ENCODE measurements around the gene DYNC2H1.
A peak's percentile ranks its signal among the peaks of the same experiment; 100 is the strongest.

Gene DYNC2H1

GRCh38 chr11:103525069-103525468 is 415.8 kb downstream of the DYNC2H1 start:
- H3K36me3 ChIP-seq (ENCODE audit: insufficient read depth, low read length), result no peaks in the 10 kb centered on the region

GRCh38 chr11:103528046-103528445 is 418.8 kb downstream of the DYNC2H1 start:
- Histone ChIP-seq H3K4me1 (ENCODE audit: insufficient read depth, low read length) (peaks cover 13% of the 10 kb centered on the region), H3K36me3 (ENCODE audit: insufficient read depth, low read length) (no peaks in the 10 kb centered on the region), H2AFZ (ENCODE audit: low read depth, low read length) (no peak overlapping the region), H3K27me3 (ENCODE audit: insufficient read depth, low read length) (no peaks in the 10 kb centered on the region), H3K4me3 (ENCODE audit: low read length) (no peak overlapping the region), H3K9me3 (ENCODE audit: low read length) (no peaks in the 10 kb centered on the region)

More at GRCh38 chr11:103525069-103525468, 415.8 kb downstream of the DYNC2H1 start:
- Histone ChIP-seq H3K4me3 (ENCODE audit: low read length) (no peak overlapping the region), H3K9me3 (ENCODE audit: low read length) (no peaks in the 10 kb centered on the region), H3K27me3 (ENCODE audit: insufficient read depth, low read length) (no peaks in the 10 kb centered on the region), H2AFZ (ENCODE audit: low read depth, low read length) (no peak overlapping the region), H3K4me1 (ENCODE audit: insufficient read depth, low read length) (peaks cover 13% of the 10 kb centered on the region)

GRCh38 chr11:103528596-103528995 is 419.4 kb downstream of the DYNC2H1 start:
- peak overlapping the region; percentile 57 for H2AFZ ChIP-seq (ENCODE audit: low read depth, low read length)
- H3K9me3 ChIP-seq (ENCODE audit: low read length), result no peaks in the 10 kb centered on the region
- no peaks in the 10 kb centered on the region for H3K36me3 ChIP-seq (ENCODE audit: insufficient read depth, low read length)
- no peaks in the 10 kb centered on the region for H3K27me3 ChIP-seq (ENCODE audit: insufficient read depth, low read length)
- no peak overlapping the region for H3K4me3 ChIP-seq (ENCODE audit: low read length)
- H3K4me1 ChIP-seq (ENCODE audit: insufficient read depth, low read length), result peaks cover 13% of the 10 kb centered on the region

- H3K9me3 ChIP-seq (ENCODE audit: low read length), result no peaks in the 10 kb centered on the region
- H3K4me3 ChIP-seq (ENCODE audit: low read length), result no peak overlapping the region
- peaks cover 13% of the 10 kb centered on the region for H3K4me1 ChIP-seq (ENCODE audit: insufficient read depth, low read length)
- H2AFZ ChIP-seq (ENCODE audit: low read depth, low read length), result peak overlapping the region; percentile 30
- no peaks in the 10 kb centered on the region for H3K36me3 ChIP-seq (ENCODE audit: insufficient read depth, low read length)
- no peaks in the 10 kb centered on the region for H3K27me3 ChIP-seq (ENCODE audit: insufficient read depth, low read length)
These were observed 420.0 kb downstream of the DYNC2H1 start for GRCh38 chr11:103529181-103529684.

Data from neuron (in vitro differentiated cells).